Activated naive CD8-positive, alpha-beta T cell treated with anti-CD3 and anti-CD28 coated beads, Interleukin-2, amount 50 U/mL, for 16 hours (primary cell): Measurements from ENCODE around the gene SH3TC2.

ENCODE experiments used
- DNase-seq: peaks from one replicate; pipeline ENCODE4 v3.0.0-alpha.2; 2020; ENCODE audit warnings: low read depth, low spot score

SH3TC2 gene

DNA sequence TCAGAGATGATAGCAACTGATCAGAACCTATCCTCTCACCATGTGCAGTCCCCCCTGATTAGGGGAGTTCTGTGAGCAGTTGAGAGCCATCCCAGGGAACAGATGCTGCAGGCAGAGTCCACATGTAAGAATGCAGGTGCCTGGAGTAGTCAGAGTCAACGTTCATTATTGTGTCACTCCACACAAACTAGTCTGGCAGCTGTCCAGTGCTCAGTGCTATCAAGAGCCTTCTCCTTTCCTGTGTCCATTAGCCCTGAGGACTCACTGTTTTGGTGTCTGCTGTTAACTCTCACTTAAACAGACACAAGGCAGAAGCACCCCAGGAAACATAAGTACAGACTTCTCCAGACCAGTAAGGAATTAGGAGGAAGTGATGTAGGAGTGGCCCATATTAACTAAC, 2.5 kb downstream of the SH3TC2 start:
- DNase-seq, result no peak

GRCh38 chr5:149056616-149057165, 6.2 kb downstream of the SH3TC2 start:
- DNase-seq, result no peak

DNA sequence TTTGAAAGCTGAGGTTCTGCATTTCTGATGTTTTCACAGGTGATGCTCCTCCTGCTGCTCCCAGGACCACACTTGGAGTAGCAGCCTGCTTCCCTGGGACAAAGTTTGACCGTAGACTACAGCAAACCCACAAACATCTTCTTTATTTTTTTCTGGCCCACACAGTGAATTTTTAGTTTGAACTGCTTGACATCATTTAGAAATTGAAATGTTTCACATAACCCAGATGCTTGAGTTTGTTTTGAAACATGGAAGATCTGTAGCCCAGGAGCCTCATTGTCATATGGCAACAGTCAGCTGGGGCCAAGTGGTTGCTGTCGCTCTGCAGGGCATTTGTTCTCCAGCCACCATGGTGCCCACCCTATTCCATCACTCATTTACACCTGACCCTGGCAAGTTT, 8.4 kb downstream of the SH3TC2 start:
- DNase-seq, result no peak

GRCh38 chr5:149053072-149053695, 9.7 kb downstream of the SH3TC2 start:
- no peak for DNase-seq

DNA sequence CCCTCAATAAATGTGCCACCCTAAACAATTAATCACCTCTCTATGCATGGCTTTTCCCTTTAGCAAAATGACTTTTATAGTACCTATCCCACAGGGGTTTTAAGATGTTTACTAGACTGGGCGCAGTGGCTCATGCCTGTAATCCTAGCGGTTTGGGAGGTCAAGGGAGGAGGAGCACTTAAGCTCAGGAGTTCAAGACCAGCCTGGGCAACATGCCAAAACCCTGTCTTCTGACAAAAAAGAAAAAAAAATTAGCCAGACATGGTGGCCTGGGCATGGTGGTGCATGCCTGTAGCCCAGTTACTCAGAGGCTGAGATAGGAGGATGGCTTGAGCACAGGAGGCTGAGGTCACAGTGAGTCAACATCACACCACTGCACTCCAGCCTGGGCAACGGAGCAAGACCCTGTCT, 13.5 kb downstream of the SH3TC2 start:
- DNase-seq, result no peak

- DNase-seq, result no peak
Observed at GRCh38 chr5:149048811-149049210, 14.1 kb downstream of the SH3TC2 start.

DNA sequence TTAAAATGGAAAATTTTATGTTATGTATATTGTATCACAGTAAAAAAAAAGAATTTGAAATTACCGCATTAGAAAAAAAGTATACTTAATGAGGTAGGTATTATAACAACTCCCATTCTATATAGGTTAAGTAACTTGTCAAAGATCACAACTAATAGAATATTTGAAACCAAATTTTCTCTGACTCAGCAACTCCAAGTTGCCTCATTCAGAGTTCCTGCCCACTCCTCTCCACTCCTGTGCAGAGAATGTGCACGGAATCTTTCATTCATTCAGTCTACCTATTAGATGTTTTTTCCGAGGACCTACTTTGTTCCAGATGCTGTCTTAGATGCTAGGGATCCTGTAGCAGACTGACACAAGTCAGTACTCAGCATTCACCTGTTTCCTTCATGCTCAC, 15.4 kb downstream of the SH3TC2 start:
- no peak for DNase-seq

GRCh38 chr5:149046196-149046829, 16.5 kb downstream of the SH3TC2 start:
- no peak for DNase-seq

DNA sequence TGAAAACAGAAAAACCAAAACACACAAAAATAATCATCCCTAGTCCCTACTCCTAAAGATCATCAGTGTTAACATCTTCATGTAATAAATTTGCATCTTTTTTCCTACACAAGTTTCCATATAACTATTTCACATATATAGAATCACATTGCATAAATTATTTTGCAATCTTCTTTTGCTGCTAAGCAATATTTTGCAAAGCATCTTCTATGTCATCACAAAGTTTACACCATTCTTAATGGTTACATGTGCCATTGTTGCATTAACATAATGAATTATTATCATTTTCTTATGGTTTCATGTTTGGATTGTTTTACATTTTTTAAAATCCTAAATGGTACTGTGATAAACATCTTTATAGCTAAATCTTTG, 17.8 kb downstream of the SH3TC2 start:
- no peak for DNase-seq

GRCh38 chr5:149044453-149045088, 18.3 kb downstream of the SH3TC2 start:
- DNase-seq, result no peak

GRCh38 chr5:149043641-149044040, 19.2 kb downstream of the SH3TC2 start:
- DNase-seq, result no peak

DNA sequence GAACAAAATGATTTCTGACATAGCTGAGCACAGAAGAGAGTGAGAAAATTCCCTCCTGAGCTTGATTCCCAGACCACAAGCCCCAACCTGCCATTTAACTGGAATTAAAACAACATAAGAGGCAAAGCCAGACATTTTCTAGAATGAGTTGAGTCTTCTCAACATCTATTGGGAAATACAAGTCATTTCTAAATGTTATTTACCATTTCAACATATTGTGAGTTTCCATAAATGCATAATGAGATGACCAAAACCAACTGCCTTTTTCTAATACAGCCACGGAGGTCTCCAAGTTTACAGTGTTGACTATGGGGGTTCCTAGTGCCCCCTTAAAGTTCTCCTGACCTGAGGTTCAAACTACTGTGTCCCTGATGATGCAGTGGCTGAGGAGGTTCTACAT, 20.0 kb downstream of the SH3TC2 start:
- no peak for DNase-seq

GRCh38 chr5:149041242-149041641, 21.6 kb downstream of the SH3TC2 start:
- DNase-seq, result no peak

- DNase-seq, result no peak
Observed at GRCh38 chr5:149040421-149040820, 22.4 kb downstream of the SH3TC2 start.

DNA sequence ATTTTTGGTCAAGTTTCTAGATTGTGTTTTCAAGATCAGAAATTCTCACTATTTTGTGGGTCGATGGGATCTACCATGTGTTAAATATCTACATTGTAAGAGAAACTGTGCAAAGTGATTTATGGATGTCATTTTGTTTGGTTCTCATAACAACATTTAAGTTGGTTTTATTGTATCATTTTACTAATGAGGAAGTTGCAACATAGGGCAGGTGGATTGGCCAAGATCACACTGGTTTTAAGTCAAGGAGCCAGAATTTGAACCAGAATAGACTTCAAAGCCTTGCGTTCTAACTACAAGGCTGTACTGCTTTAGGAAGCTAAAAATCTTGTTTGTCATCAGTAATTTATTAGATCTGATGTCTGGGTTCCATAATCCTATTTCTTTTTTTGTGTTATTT, 23.4 kb downstream of the SH3TC2 start:
- DNase-seq, result no peak

DNA sequence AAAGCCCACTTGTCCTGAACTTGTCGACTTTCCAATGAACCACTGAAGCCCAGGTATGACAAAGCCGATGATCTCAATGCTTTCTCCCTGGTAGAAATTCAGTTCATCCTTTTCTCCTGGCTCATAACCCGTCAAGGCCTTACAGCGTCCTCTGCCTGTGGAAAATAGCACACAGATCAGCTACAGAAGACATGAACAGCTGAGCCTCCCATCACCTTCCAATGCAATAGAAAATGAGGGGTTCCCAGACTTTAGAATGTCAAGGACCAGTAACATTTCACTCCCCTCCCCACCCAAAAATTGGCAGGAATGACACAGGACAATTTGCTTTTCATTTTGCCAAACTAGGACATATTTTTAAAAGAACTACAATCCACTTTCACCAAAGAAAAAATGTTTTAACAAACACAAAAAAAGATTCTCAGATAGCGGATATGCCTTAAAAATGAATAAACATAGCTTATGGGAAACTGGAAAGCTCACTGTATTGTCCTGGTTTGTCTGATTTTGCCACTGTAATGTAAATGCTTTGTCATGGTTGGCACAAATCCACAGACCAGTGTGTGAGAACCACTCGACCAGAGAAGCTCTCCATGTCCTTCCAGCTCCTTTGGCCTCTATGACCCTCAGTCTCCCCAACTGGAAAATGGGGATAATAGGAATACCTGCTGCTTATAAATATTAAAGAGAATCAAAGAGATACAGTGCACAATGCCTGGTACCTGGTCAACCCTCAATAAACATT, 24.4 kb downstream of the SH3TC2 start:
- no peak for DNase-seq

GRCh38 chr5:149037817-149038216, 25.0 kb downstream of the SH3TC2 start:
- no peak for DNase-seq

DNA sequence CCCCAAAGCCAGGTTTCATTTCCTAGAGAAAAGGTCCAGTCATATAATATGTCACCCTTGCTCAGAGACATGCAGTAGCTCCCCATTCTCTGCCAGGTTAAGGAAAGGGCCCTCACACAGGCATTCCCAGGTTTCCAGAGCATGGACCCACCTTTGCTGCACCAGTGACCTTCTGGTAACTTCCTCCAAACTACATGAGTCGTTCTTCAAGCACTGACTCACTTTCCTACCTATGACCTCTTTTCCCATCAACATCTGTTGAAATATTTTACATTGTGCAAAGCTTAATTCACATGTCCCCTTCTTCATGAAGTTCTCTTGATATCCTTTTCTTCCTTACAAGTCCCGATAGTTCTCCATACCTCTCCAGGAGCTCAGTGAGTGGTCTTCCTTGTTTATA, 25.9 kb downstream of the SH3TC2 start:
- DNase-seq, result no peak

GRCh38 chr5:149036168-149036567, 26.7 kb downstream of the SH3TC2 start:
- DNase-seq, result no peak

DNA sequence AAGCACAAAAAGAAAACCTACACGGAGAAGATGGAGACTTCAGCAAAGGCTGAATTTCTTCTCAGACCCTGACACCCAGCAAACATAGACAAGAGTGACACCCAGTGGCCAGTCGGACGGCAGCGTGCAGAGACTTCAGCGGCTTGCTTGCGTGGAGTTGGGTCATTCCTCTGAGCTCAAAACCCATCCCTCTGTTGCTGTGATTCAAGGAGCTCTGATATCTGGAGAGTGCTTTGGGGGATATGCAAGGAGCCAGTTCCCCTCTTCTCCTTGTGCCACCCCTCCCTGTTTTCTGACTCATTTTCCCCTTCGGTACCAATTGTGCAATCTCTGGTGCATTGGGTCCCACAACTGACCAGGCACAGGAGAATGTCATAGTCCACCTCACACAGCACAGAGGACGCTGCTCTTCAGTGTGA, 27.5 kb downstream of the SH3TC2 start:
- peak; percentile 35 for DNase-seq

GRCh38 chr5:149030838-149031397, 31.9 kb downstream of the SH3TC2 start:
- DNase-seq, result no peak

- no peak for DNase-seq
Observed at GRCh38 chr5:149030392-149030791, 32.5 kb downstream of the SH3TC2 start.
